Measurements from ENCODE around the gene HIF1A.

HIF1A gene

DNA sequence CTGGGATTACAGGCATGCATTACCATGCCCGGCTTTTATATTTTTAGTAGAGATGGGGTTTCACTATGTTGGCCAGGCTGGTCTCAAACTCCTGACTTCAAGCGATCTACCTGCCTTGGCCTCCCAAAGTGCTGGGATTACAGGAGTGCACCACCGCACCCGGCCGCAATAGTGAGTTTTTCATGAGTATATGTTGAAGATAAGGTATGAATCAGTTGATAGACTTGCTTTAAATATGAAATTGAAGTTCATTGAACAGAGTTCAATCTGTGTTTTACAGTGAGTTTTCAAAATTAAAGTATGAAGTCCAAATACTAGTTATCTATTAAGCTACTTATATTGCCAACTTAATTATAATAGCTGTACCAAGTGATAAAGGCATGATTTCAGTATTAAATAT, 102.0 kb downstream of the HIF1A start:
- H3K4me1 ChIP-seq (ENCODE audit: low read depth, poor library complexity, severe bottlenecking): no peaks in the 10 kb centered on the region
- TF ChIP-seq, protein P1, sequence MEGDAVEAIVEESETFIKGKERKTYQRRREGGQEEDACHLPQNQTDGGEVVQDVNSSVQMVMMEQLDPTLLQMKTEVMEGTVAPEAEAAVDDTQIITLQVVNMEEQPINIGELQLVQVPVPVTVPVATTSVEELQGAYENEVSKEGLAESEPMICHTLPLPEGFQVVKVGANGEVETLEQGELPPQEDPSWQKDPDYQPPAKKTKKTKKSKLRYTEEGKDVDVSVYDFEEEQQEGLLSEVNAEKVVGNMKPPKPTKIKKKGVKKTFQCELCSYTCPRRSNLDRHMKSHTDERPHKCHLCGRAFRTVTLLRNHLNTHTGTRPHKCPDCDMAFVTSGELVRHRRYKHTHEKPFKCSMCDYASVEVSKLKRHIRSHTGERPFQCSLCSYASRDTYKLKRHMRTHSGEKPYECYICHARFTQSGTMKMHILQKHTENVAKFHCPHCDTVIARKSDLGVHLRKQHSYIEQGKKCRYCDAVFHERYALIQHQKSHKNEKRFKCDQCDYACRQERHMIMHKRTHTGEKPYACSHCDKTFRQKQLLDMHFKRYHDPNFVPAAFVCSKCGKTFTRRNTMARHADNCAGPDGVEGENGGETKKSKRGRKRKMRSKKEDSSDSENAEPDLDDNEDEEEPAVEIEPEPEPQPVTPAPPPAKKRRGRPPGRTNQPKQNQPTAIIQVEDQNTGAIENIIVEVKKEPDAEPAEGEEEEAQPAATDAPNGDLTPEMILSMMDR (conservative IDR thresholded peaks at IDR 0.05; ENCODE audit: low read depth, low read length): no peak
- H3K79me2 ChIP-seq (ENCODE audit: insufficient read depth, low read depth): no peaks in the 10 kb centered on the region
- no peaks in the 10 kb centered on the region for H4K20me1 ChIP-seq (ENCODE audit: insufficient read depth)
- no peaks in the 10 kb centered on the region for H3K27me3 ChIP-seq (ENCODE audit: insufficient read depth, low read depth)
- no peaks in the 10 kb centered on the region for H3K36me3 ChIP-seq (ENCODE audit: insufficient read depth)
- no peak overlapping the region for H3K4me3 ChIP-seq (IDR thresholded peaks at IDR 0.05; ENCODE audit: insufficient read depth, low read depth, low read length)
- no peak overlapping the region for H2AFZ ChIP-seq (ENCODE audit: low read depth)
- no peak overlapping the region for H3K4me2 ChIP-seq
- H3K27ac ChIP-seq: no peak overlapping the region
- no peak overlapping the region for H3K9ac ChIP-seq
